Fibroblast of the conjunctiva (primary cell): ENCODE results near the gene SIGLEC14.
"Not testable (repeated sequence)": the region's sequence is repeated elsewhere in the genome, so short reads cannot be mapped to it uniquely, and the experiment has no call there.

Source experiments
- DNase-seq: peaks from one replicate; pipeline ENCODE4 v3.0.0-alpha.2; 2010; ENCODE audit warnings: low read depth

The SIGLEC14 gene

GRCh38 chr19:51675911-51676565 lies 29.4 kb upstream of the SIGLEC14 start:
- DNase-seq = not testable (repeated sequence)

GRCh38 chr19:51668216-51668615 lies 21.6 kb upstream of the SIGLEC14 start:
- no peak for DNase-seq

- no peak for DNase-seq
Measured at GRCh38 chr19:51664997-51665396, 18.4 kb upstream of the SIGLEC14 start.

- DNase-seq = no peak
Measured at GRCh38 chr19:51664131-51664530, 17.5 kb upstream of the SIGLEC14 start.

- DNase-seq = no peak
Measured at GRCh38 chr19:51663650-51664049, 17.0 kb upstream of the SIGLEC14 start.

- peak; percentile 71 for DNase-seq
Measured at GRCh38 chr19:51660975-51661600, 14.5 kb upstream of the SIGLEC14 start.

GRCh38 chr19:51654783-51655182 lies 8.2 kb upstream of the SIGLEC14 start:
- DNase-seq = no peak

GRCh38 chr19:51653162-51653561 lies 6.5 kb upstream of the SIGLEC14 start:
- no peak for DNase-seq

- no peak for DNase-seq
Measured at GRCh38 chr19:51652266-51652665, 5.6 kb upstream of the SIGLEC14 start.

GRCh38 chr19:51651216-51651846 lies 4.7 kb upstream of the SIGLEC14 start:
- DNase-seq = no peak

- no peak for DNase-seq
Measured at GRCh38 chr19:51647318-51647717, 693 bp upstream of the SIGLEC14 start.

- no peak for DNase-seq
Measured at GRCh38 chr19:51644636-51645271, 1.9 kb downstream of the SIGLEC14 start.

- no peak for DNase-seq
Measured at GRCh38 chr19:51641648-51642047, 5.0 kb downstream of the SIGLEC14 start.

GRCh38 chr19:51640386-51640785 lies 6.2 kb downstream of the SIGLEC14 start:
- no peak for DNase-seq

- no peak for DNase-seq
Measured at GRCh38 chr19:51639916-51640315, 6.7 kb downstream of the SIGLEC14 start.

GRCh38 chr19:51637362-51637978 lies 9.2 kb downstream of the SIGLEC14 start:
- DNase-seq = no peak

- DNase-seq = no peak
Measured at GRCh38 chr19:51632126-51632525, 14.5 kb downstream of the SIGLEC14 start.

GRCh38 chr19:51630315-51630714 lies 16.3 kb downstream of the SIGLEC14 start, which contains the start of gene SIGLEC5:
TSS of gene SIGLEC5 (minus strand) at chr19:51630401. CDS start at chr19:51630335, 66 bp downstream.
- DNase-seq = not testable (repeated sequence)

GRCh38 chr19:51628153-51628939 lies 18.3 kb downstream of the SIGLEC14 start:
- no peak for DNase-seq

GRCh38 chr19:51627491-51628138 lies 19.0 kb downstream of the SIGLEC14 start:
- DNase-seq = no peak

GRCh38 chr19:51626675-51627074 lies 19.9 kb downstream of the SIGLEC14 start:
- DNase-seq = no peak
